ENCODE measurements around the gene ZNF106.

DNA sequence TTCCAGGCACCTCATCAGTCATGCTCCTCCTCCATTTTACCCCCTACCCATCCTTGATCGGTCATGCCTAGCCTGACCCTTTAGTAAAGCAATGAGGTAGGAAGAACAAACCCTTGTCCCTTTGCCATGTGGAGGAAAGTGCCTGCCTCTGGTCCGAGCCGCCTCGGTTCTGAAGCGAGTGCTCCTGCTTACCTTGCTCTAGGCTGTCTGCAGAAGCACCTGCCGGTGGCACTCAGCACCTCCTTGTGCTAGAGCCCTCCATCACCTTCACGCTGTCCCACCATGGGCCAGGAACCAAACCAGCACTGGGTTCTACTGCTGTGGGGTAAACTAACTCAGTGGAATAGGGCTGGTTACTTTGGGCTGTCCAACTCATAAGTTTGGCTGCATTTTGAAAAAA is 79.1 kb downstream of the ZNF106 start:
- TF ChIP-seq EZH2 (IDR thresholded peaks at IDR 0.05) (no peak), POLR2AphosphoS5 (IDR thresholded peaks at IDR 0.05; ENCODE audit: borderline replicate concordance, low read depth, low read length) (no peak), FOXP2 (optimal IDR thresholded peaks at IDR 0.05; ENCODE audit: control extremely low read depth, extremely low read length, insufficient read depth) (no peak)
